CD4-positive, alpha-beta T cell treated with Interleukin-6 for 4 hours (primary cell): ENCODE measurements around the gene SUGT1.
A peak's percentile ranks its signal among the peaks of the same experiment; 100 is the strongest.
"Not testable (repeated sequence)": the region's sequence is repeated elsewhere in the genome, so short reads cannot be mapped to it uniquely, and the experiment has no call there.

Source experiments
- DNase-seq: peaks from one replicate; pipeline ENCODE4 v3.0.0-alpha.2; 2020; ENCODE audit warnings: mixed read lengths

The SUGT1 gene

GRCh38 chr13:52652196-52652979 lies at the start of gene SUGT1:
Gene SUGT1 (plus strand): TSS chr13:52652836. CDS start chr13:52652921, 85 bp downstream.
- peak; percentile 96 for DNase-seq

- not testable (repeated sequence) for DNase-seq
Measured at GRCh38 chr13:52603316-52603715, 49.3 kb upstream of the SUGT1 start.

GRCh38 chr13:52606126-52606525 lies 46.5 kb upstream of the SUGT1 start:
- not testable (repeated sequence) for DNase-seq

- not testable (repeated sequence) for DNase-seq
Measured at GRCh38 chr13:52606795-52607194, 45.8 kb upstream of the SUGT1 start.

- DNase-seq: not testable (repeated sequence)
Measured at GRCh38 chr13:52608184-52608583, 44.5 kb upstream of the SUGT1 start.

- DNase-seq: peak; percentile 26
Measured at GRCh38 chr13:52609013-52609606, 43.5 kb upstream of the SUGT1 start.

DNA sequence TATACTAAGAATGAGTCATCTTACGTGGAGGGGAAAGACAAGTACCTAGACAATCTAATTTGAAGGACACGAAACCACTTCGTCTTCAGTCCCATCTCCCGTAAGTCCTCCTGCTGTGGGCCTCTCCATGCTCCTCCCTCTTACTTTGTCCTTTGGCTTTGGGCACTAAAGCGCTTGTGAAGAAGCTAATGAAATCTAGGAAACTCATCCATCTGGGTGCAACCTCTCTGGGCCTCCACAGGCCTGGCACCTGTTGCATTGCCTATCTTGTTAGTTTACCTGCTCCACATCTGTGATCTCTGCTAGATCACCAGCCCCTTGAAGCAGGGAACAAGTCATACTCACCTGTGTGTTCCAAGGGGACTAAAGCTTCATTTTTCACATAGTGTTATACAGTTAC lies 42.5 kb upstream of the SUGT1 start:
- DNase-seq: not testable (repeated sequence)

GRCh38 chr13:52615134-52615801 lies 37.4 kb upstream of the SUGT1 start:
- DNase-seq: no peak

DNA sequence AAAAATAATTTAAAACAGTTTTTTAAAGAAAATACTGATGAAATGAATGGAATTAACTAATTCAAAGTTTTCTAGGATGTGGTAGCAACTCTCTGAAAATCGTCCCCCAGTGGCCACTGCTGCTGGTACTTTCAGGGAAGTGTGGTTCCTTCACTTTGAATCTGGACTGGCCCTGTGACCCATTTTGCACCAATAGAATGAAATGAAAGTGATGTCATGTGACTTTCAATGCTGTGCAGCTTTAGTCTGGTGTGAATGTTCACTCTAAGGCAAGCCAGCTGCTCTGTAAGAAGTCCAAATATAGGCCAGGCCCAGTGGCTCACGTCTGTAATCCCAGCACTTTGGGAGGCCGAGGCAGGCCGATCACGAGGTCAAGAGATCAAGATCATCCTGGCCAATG lies 36.8 kb upstream of the SUGT1 start:
- no peak for DNase-seq

DNA sequence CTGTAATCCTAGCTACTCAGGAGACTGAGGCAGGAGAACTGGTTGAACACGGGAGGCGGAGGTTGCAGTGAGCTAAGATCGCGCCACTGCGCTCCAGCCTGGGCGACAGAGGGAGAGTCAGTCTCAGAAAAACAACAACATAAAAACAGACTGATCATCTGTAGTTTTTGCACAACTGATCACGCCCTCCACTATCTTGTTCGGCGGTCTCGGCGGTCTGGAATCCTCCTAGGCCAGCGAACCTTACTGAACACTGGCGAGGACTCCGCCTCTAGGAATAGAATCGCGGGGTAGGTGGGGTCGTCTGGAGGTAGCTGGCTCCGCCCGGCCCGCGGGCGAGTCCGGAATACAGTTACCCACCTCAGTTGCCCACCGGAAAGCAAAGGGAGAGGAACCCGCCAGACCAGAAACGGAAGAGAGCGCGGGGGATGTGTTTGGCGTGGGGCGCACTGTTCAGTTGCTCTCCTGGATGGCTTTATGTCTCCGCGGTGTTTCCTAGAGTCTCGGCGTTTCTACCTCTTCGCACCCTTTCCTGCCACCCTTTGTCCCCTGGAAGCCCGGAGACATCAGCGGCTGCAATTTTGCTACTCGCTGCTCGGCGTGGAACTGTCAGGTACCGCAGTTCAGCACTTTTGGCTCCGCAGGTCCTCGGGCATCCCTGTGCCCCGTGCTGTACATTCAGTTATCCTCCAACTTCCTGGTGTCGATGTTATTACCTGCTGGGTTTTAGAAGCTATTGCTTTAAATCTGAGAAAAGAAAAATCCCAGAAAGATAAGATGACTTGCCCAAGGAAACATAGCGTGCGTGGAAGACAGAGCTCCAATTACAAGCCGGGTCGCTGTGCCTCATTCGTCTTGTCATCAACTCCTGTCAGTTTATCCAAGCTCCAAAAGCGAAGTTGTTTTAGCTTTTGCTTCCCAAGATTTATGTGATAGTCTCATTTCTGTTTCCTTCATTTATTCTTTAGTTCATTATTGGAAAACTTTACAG lies 35.3 kb upstream of the SUGT1 start:
- peak; percentile 85 for DNase-seq

- DNase-seq: not testable (repeated sequence)
Measured at GRCh38 chr13:52631083-52631690, 21.4 kb upstream of the SUGT1 start.

DNA sequence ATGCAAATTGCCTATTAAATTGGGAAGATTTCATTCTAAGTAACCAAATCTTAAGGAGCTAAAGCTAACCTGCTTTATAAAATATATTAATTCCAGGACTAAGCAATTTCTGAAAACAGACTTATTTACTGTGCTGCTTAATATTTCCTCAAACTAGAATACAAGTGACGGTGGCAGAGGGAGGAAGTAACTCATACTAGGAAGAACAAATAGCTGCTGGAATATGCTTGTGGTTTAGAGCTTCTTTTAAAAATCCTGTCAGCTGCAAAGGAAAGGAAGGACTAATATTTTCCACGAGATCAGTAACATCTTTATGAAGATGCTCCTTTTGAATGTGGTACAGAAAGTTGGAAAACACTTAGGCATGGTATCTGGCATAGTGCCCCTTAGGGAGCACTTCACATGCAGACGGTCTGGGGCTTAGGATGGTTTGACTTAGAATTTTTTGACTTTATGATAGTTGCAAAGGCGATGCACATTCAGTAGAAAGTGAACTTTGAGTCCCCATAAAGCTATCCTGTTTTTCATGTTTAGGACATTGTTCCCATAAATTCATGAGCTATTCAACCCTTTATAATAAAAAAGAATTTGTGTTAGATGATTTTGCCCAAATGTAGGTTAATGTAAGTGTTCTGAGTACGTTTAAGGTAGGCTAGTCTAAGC lies 13.8 kb upstream of the SUGT1 start:
- DNase-seq: no peak

- no peak for DNase-seq
Measured at GRCh38 chr13:52642131-52642530, 10.5 kb upstream of the SUGT1 start, which contains the start of gene HNRNPA1L2. Gene HNRNPA1L2 (plus strand): TSS chr13:52642431. CDS start chr13:52642493, 62 bp downstream.

DNA sequence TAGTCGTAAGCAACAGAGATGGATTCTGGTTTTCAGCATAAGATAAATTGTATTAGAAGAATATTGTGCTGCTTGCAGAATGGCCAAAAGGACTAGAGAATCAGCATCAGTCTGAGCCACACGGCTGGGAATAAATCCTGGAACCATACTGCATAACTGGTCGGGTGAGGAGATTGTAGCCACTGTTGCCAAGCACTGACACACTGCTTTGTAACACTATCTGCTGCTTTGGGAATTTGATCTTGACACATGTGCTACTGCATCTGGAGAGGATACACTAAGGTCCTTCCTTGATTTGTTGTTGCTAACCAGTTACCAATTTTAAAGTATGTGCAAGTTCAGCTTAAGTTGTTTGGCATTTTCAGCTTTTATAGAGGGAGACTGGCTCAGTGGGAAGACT lies 8.5 kb upstream of the SUGT1 start:
- DNase-seq: no peak

DNA sequence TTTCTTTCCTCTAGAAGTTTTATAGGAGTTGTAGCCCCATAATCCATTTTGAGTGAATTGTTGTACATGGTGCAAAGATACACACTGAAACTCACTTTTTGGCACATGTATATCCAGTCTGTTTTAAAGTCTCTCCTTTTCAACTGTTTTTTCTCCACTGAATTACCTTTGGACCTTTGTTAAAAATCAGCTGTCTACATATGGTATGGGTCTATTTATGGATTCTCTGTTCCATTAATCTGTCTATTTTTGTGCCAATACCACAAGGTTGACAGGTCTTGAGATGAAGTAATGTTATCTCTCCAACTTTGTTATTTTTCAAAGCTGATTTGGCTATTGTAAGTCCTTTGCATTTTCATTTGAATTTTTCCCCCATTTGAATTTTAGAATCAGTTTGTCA lies 5.7 kb upstream of the SUGT1 start:
- DNase-seq: no peak

DNA sequence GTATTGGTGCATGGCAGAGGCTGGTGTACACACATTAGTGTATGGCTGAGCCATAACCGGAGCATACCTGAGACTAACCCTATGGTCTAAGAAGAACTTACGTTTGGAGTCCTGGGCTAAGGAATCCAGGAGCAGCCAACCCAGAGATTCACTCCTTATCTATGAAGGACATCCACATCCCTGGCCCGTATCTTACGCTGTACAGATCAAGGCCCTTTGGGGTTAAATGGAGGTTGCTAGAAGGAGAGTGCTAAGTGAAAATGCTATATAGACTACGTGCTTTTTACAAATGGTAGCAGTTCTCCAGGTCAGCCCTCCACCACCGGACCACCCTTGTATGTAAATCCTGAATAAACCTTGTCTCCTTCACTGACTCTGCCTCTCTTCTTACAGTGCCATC lies 1.9 kb upstream of the SUGT1 start:
- no peak for DNase-seq

DNA sequence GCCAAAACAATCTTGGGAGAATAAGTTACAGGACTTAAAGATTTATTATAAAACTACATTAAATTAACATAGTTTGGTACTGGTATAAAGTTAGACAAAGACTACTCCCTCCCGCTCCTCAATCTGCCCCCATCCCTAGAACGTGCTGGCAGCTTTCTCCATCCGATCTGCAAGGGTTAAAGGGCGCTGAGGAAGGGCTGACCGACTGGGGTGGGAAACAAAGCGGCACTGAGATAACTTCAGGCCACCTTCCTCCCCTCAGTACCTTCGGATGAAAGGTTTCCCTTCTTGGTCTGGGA lies 790 bp upstream of the SUGT1 start:
- no peak for DNase-seq

DNA sequence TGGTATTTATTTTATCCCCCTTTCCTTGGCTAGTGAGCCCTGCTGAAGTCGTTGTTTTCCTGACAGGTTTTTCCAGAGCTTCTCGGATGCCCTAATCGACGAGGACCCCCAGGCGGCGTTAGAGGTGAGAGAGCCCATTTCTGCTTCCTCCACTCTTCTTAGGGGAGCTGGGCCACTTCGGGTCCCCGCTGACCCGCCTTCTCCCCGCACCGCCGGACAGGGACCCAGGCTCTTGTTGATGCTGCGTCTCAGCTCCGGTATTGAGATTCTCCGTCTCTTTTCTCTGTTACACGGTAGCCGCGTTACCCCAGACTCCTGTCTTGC lies 306 bp downstream of the SUGT1 start:
- DNase-seq: no peak

- DNase-seq: no peak
Measured at GRCh38 chr13:52659340-52659739, 6.7 kb downstream of the SUGT1 start.

DNA sequence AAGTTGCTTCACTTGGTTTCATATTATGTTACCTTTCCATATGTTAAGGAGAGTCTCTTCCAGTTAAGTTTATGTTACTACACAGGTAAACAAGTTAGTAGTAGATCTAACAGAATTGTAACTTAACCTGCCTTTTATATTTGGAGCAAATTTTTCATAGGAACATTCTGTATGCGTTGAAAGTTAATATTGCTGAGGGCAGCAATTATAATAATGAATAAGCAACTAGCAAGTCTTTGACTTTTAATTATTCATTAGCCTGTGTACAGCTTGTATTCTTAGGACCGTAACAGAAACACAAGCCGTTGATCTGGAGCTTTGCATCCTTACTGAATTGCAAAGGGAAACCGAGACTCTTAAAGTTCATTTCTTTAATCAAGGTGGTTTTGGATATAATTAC lies 11.6 kb downstream of the SUGT1 start:
- no peak for DNase-seq

GRCh38 chr13:52665325-52665724 lies 12.7 kb downstream of the SUGT1 start:
- no peak for DNase-seq

- DNase-seq: no peak
Measured at GRCh38 chr13:52669677-52670076, 17.0 kb downstream of the SUGT1 start.
